GM18870 (cell line): ENCODE data around the gene LNP1.
"Not testable (repeated sequence)": the region's sequence is repeated elsewhere in the genome, so short reads cannot be mapped to it uniquely, and the experiment has no call there.

ENCODE experiments used
- ATAC-seq: cut with Tn5 transposase; IDR thresholded peaks from one replicate; pipeline ENCODE4 v1.9.1; 2021; ENCODE audit warnings: moderate library complexity; ENCODE audit not compliant: unreplicated experiment

The LNP1 gene, protein sequence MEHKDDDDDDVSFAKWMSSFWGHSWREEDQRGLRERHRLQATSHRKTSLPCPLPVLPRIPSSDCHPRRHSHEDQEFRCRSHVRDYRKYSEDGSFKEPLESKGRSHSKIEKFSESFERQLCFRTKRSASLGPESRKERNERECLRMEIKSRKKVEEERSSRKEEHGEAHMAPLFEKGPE

DNA sequence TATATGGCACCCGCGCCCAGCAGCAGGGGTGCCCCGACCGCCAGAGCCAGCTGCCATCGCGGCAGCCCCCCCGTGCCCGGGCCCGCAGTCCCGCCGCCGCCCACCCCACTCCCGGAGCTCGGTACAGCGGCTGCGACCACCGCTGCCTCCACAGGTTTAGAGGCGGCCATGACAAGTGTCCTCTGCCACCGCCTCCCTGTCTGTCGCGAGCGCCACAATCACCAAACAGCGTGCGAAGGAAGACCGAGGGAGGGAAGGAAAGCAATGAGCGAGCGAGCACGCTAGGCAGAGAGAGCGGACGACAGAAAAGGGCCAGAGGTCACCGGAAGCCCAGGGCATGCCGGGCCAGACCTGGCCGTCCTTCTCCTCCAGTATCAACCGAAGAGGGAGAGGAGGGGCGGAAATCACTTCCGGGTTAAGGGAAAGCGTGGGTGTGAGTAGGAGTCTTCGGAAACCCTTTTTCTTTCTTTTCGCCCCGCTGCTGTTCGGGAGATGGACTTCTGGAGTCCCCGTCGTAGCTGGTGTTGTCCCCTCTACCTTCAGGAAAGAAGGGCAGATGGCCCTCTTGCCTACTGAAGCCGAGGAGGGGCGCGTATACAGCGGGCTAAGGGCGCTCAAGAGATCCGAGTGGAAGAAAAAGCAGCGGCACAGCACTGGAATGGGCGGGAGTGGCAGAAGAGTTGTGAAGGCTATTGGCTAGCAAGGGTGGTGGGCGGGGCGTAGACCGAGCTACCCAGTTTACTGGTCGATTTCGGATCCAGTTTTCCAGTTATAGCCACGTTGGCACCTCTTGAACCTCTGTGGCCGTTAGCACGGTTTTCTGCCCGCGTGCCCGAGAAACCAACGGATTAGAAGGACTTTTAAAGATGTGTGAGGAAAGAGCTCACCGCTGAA lies at the start of gene LNP1, which contains the start of gene TOMM70:
Gene LNP1, plus strand, starts transcription at position 760 of the 894 bp plus-strand sequence. CDS start 28,191 bp downstream, outside the sequence.
Gene TOMM70, minus strand, starts transcription at position 310 of the 894 bp plus-strand sequence. Its CDS starts 140 bp downstream, at position 170.
- peak; percentile 84 for ATAC-seq

GRCh38 chr3:100351770-100352169 lies 49.6 kb upstream of the LNP1 start:
- not testable (repeated sequence) for ATAC-seq

DNA sequence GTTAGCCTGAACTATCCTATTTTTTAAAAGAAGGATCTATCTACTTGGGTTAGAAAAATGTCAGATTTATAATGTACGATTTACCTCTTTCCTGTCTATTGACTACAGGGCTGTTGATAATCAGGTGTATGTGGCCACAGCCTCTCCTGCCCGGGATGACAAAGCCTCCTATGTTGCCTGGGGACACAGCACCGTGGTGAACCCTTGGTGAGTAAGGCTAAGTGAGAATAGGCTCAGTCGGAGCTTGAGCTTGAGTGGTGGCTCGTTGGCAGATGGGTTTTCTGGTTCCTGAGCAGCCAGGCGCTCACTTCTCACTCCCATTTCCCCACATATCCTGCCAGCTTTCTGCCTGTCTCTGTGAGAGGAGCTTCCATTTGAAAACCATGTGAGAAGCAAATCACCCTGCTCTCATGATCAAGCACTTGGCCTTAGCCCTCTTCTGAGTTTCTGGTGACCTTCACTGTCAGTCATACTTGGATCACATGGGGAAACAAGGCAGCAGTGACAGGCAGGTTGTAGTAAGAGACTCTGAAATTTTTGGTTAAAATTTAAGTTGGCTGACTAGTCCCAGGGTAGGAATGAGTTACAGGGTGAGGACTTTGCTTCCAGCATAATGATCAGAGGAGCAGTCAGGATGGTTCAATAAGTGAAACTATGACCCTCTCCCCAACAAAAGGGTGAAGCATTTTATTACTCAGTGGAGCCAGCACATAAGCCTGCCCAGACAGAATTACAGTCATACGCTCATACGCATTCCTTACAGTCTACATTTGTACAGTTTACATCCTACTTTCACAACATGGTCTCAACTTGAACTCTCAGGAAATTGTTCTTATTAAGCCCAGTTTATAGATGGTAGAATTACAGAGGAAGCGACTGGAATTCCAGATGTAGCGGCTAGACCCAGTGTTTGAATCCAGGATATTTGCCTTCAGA lies 48.8 kb upstream of the LNP1 start:
- ATAC-seq: no peak

- peak; percentile 60 for ATAC-seq
Measured at GRCh38 chr3:100354850-100355249, 46.5 kb upstream of the LNP1 start.

- ATAC-seq: no peak
Measured at GRCh38 chr3:100358413-100358812, 42.9 kb upstream of the LNP1 start.

DNA sequence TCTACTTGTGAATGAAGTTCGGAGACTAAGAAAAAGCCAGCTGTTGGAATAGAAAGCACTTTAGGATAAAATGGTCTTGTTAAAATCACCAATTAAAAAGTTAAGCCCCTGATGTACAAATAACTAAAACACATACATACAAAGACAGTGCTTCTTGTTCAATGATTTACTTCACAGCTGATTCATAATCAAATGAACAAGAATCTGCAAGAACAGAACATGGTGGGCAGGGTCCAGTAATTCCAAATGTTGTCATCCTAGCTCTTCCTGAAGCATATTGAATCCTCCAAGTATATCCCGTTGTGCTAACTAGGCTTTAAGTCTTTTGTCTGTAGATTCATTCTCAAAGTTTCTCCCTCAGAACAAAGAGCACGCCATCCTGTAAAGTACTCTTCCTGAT lies 42.3 kb upstream of the LNP1 start:
- no peak for ATAC-seq

DNA sequence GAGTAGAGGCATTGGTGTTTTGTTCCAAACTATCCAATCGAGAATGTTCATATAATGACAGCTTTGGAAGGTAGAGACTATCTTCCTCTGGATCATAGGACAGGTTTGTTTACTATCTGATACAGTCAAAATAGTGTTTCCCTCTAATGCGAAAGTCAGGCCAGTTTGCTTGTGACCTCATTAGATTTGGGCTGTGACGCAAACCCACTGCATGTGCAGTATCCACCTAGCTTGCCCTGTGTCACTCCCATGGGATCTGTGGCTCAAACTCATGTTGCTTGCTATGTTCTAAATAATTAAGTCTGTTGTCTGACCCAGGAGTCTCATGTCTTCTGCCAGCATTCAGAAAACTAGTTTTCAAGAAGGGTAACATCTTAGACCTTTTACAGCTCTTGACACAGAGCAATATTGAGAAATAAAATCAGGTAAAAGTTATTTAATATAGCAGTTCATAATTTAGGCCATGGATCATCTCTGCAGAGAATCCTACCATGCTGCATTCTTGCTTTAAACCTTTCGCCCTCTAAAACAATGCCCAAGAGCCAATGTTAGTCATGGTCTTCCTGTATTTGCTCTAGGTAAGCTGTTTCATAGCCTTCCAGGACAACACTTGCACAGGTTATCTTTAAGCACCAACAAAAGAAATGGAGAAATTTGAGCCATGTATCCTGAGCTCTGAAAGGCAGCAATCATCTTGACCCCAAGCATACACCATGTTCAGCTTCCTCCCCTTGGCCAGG lies 40.4 kb upstream of the LNP1 start:
- ATAC-seq: no peak

GRCh38 chr3:100361897-100362296 lies 39.4 kb upstream of the LNP1 start:
- ATAC-seq: no peak

GRCh38 chr3:100364421-100364820 lies 36.9 kb upstream of the LNP1 start:
- ATAC-seq: no peak

- ATAC-seq: no peak
Measured at GRCh38 chr3:100366424-100366823, 34.9 kb upstream of the LNP1 start.

DNA sequence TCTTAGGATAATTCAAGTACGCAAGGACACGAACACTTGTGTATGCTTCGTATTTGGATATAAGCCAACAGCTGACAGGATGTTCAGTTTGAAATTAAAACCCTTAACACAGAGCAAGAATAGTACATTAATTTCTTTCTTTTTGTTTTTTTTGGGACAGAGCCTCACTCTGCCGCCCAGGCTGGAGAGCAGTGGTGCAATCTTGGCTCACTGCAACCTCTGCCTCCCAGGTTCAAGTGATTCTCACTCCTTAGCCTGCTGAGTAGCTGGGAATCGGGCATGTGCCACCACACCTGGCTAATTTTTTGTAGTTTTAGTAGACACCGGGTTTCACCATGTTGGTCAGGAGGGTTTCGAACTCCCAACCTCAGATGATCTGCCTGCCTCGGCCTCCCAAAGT lies 32.9 kb upstream of the LNP1 start:
- no peak for ATAC-seq

DNA sequence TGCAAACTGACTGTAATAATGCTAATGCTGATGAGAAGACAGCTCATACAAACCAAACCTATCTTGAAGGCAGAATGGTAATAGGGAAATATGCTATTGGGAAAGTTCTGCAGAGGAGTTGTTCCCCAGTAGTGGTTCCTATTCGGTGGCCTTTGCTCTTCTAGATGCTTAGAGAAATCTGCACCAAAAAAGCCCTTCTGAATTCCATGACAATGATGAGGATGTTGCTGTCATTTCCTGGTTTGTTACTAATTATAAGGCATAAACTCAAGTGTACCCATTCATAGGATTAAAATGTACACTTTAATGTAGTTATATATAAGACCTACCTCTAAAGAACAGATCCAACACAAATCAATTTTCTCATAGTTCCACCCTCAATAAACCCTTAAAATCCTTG lies 30.6 kb upstream of the LNP1 start:
- ATAC-seq: no peak

DNA sequence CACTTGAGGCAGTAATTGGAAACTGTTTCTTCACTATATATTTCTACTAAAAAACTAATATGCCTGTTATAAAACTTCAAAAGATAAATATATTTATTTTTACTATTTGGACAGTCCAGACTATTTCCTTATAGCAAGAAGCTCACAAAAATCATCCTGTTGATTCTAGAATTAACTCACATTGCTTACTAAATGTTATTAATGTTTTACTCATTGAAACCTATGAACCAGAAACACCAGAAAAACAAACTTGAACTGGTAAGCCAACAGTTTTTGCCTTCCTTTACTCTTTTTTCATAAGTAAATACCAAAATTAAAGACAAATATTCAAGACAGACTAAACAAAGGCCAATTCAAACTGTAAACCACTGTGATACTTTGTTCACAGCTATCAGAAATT lies 26.8 kb upstream of the LNP1 start:
- ATAC-seq: no peak

- ATAC-seq: no peak
Measured at GRCh38 chr3:100376301-100376700, 25.0 kb upstream of the LNP1 start.

DNA sequence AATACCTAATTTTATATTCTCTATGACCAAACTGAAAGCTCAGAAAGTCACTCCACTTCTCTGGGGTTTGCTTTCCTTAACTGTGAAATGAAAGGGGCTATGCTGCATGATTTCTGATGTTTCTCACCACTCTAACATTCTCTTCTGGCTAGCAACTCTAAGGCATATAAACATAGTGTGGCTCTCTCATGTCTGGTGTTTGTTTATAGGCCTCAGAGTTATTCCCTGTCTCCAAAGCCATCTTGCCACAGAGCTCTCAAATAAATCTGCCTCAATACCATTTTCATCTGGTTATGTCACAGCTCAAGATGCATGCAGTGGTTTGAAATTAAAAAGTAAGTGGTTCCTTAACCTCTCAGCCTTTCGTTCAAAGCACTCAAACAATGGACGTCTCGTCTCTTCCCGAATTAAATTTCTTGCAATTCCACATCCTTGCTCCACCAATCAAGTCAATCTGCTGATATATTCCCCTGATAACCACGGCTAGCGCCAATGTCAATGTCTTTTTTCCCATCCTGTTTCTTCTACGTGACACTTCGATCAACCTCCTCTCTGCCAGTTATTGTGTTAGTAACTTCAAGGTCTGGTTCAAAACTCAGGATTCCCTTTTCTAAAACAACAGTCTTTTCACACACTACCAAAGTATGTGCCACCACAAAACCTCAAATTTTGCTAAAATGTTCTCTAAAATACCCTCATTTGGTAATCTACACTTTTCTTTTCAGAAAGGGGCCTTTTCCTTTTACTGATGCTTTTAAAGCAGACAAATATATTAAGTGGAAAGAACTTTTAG lies 16.4 kb upstream of the LNP1 start:
- no peak for ATAC-seq

DNA sequence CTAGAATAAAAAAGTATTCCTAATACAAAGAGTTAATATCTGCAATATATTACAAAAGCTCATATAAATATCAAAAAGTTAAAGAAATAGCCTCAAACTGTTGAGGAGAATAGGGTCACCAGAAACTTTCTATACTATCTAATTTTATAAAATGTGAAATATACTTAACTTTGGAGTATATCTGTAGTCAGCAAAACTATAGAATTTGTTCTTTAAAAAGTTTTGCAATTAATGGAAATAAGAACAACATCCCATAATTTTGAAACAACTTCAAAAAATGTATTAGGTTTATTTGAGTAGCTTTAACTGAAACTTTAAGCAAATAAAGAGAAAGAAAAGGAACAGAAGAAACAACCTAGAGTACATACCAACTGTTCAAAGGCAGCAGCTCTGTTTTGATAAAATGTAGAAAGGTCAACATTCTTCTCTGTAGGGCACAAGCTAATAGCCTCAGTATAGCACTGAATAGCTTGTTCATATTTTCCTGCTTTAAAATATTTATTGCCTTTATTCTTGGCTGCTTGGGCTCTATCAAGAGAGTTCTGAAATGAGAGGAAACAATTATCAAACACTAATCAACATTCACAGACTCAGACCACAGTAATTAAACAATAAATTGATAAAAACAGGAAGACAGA lies 14.8 kb upstream of the LNP1 start:
- ATAC-seq: no peak

DNA sequence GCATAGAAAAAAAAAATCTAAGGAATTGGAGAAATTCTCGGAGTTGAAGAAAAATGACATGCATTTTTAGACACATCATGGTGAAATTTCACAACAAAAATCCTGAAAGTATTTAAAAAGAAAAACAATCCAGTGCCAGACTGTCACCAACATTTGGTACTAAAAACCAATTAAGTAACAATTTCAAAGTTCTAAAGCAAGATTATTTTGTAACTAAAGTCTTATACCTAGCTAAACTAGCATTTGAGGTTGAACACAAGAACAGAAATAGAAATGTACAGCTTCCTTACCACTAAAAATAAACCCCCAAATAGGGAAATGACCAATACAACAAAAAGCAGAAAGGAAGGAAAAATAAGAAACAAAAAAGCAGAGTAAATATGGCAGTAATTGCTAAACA lies 12.3 kb upstream of the LNP1 start:
- no peak for ATAC-seq

DNA sequence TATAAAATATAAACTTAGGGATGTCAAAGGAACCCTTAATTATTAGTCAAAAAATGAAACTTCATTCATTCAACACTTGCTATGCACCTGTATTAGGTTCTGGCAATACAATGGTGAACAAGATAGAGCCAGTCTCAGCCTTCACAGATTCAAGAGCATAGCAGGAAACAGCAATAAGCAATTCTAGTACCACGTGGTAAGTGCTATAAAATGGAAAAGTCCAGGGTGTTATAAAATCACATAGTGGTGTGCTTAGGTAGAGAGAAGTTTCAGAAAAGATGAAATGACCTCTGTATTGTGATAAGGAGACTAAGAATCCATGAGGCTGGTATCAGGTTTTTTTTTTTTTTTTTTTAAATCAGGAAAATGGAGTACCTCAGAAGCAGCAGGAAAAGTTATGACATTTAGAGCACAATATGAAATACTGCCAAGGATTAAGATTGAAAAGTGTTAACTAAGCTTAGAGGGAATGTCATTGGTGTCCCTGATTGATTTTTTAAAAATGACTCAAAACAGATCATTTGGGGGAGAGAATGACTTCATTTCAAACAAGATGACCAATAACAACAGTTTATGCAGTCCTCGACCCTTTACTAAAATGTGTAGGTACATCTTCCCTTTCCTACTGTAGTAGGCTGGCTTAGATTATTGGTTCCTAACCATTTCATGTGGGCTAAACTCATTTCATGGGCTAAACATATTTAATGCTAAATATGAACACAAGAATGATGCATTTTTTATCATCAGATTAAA lies 5.5 kb upstream of the LNP1 start:
- ATAC-seq: no peak

DNA sequence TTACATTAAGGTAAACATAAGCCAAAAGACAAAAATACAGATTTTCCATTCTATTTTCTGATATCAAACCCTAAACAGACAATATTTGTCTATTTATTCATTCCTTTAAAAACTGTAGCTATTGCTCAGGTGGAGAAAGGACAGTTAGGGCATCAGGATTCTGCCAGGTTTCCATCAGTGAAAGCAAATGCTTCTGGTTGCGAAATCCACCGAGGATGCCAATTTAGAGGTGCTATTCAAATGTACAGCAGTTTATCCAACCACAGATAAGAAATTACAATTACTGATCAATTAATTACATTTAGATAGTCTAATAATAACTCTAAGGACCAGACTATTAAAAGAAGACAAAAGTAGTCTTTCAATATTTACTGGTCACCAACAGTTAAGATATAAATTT lies 4.4 kb upstream of the LNP1 start:
- ATAC-seq: no peak
